WTC11 (cell line): Measurements from ENCODE around the gene ANO4.

Experiments
- NFYB ChIP-seq: sonication (generic); formaldehyde crosslinking; conservative IDR thresholded peaks from 2 replicates; pipeline ENCODE4 v1.8.0; 2022; ENCODE audit warnings: low read depth, missing genetic modification reagents
- NR2C2 ChIP-seq: sonication (generic); formaldehyde crosslinking; IDR thresholded peaks from 2 replicates; pipeline ENCODE4 v1.8.0; 2022; ENCODE audit warnings: mild to moderate bottlenecking, missing genetic modification reagents
- ZNF263 ChIP-seq: sonication (generic); formaldehyde crosslinking; IDR thresholded peaks from 2 replicates; pipeline ENCODE4 v1.8.1; 2022; ENCODE audit warnings: low read depth, mild to moderate bottlenecking, moderate library complexity, missing genetic modification reagents
- TF ChIP-seq, protein P1 (sequence below): sonication (generic); formaldehyde crosslinking; IDR thresholded peaks from 2 replicates; pipeline ENCODE4 v1.8.0; 2022; ENCODE audit warnings: mild to moderate bottlenecking, missing genetic modification reagents
- TF ChIP-seq, protein P2 (sequence below): fragments of 200-600 bp; IDR thresholded peaks from 2 replicates; pipeline ENCODE4 v1.8.0; 2022; ENCODE audit warnings: antibody characterized with exemption

DNA sequence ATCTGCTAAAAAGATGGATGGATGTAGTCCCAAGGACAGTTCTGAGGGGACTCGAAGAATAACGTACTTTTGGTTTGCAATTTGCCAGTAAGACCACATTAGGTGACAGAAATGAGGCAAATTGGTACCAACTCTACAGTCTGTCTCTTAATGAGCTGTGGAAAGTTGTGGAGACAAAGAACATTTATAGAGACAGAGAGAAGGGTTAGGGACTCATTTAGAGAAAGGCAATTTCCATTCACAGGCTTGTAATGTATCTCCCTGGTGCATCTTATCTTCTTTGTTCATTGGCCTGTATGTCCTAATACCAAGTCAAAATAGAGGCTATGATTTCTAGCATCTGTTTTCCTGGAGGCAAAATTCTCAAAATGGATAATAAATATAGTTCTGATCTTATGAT is 177.5 kb downstream of the ANO4 start:
- TF ChIP-seq, protein P1, sequence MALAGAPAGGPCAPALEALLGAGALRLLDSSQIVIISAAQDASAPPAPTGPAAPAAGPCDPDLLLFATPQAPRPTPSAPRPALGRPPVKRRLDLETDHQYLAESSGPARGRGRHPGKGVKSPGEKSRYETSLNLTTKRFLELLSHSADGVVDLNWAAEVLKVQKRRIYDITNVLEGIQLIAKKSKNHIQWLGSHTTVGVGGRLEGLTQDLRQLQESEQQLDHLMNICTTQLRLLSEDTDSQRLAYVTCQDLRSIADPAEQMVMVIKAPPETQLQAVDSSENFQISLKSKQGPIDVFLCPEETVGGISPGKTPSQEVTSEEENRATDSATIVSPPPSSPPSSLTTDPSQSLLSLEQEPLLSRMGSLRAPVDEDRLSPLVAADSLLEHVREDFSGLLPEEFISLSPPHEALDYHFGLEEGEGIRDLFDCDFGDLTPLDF (CRISPR knock-in tag): no peak
- TF ChIP-seq, protein P2, sequence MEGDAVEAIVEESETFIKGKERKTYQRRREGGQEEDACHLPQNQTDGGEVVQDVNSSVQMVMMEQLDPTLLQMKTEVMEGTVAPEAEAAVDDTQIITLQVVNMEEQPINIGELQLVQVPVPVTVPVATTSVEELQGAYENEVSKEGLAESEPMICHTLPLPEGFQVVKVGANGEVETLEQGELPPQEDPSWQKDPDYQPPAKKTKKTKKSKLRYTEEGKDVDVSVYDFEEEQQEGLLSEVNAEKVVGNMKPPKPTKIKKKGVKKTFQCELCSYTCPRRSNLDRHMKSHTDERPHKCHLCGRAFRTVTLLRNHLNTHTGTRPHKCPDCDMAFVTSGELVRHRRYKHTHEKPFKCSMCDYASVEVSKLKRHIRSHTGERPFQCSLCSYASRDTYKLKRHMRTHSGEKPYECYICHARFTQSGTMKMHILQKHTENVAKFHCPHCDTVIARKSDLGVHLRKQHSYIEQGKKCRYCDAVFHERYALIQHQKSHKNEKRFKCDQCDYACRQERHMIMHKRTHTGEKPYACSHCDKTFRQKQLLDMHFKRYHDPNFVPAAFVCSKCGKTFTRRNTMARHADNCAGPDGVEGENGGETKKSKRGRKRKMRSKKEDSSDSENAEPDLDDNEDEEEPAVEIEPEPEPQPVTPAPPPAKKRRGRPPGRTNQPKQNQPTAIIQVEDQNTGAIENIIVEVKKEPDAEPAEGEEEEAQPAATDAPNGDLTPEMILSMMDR: no peak
- TF ChIP-seq NFYB (CRISPR knock-in tag) (no peak), NR2C2 (CRISPR knock-in tag) (no peak), ZNF263 (CRISPR knock-in tag) (no peak)
